ENCODE results near the gene KRTAP5-6. TPM values are rescaled to one million over a fixed set of nuclear protein-coding genes. Genes with fewer than 3 reads are reported as not detected.

KRTAP5-6 gene
- polyA plus RNA-seq, 1 donor (not counting 4 experiments of a cell fraction or from before 2014, with no cell fraction given), result not detected

DNA sequence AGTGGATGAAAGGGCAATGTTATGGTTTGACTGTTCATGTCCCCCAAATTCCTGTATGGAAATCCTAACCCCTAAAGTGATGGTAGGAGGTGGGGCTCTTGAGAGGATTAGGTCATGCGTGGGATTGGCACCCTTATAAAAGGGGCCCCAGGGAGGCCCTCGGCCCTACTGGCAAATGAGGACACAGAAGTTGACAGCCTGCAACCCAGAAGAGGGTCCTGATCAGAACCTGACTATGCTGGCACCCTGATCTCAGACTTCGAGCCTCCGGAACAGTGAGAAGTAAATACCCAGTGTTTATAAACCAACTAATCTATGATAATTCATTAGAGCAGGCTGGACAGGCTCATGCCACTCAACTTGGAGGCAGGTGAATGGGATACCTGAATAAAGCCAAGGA, 44.7 kb downstream of the KRTAP5-6 start:
- Histone ChIP-seq H3K79me2 (ENCODE audit: control insufficient read depth, insufficient read depth, low read length) (no peaks in the 10 kb centered on the region), H3K4me1 (ENCODE audit: control insufficient read depth, extremely low read depth, insufficient read depth, low read length) (peaks cover 8% of the 10 kb centered on the region), H3K4me2 (ENCODE audit: control insufficient read depth, extremely low read depth, insufficient read depth, low read depth, low read length) (no peak overlapping the region), H3K9me3 (ENCODE audit: control insufficient read depth, low read depth, low read length) (peaks cover 3% of the 10 kb centered on the region), H3K36me3 (ENCODE audit: control insufficient read depth in 2 of 2, extremely low read depth in 1 of 2, insufficient read depth in 2 of 2, low read length in 2 of 2) (no peaks in the 10 kb centered on the region), H3K27ac (ENCODE audit: control insufficient read depth, insufficient read depth, low read length) (no peak overlapping the region), H3K9me1 (ENCODE audit: control insufficient read depth, extremely low read depth, insufficient read depth, low read length) (no peaks in the 10 kb centered on the region), H3K9ac (ENCODE audit: control insufficient read depth, extremely low read depth, insufficient read depth, low read length) (no peak overlapping the region), H3K27me3 (ENCODE audit: control insufficient read depth, extremely low read depth, insufficient read depth, low read length) (peaks cover 25% of the 10 kb centered on the region), H2AFZ (ENCODE audit: control insufficient read depth, low read length) (no peak overlapping the region), H4K20me1 (ENCODE audit: control insufficient read depth, extremely low read depth, insufficient read depth, low read length) (peaks cover 5% of the 10 kb centered on the region), H3K4me3 (ENCODE audit: control insufficient read depth in 2 of 3, extremely low read depth in 1 of 3, insufficient read depth in 2 of 3, low read depth in 1 of 3, low read length in 3 of 3) (no peak overlapping the region)
- dilution Hi-C loops (cut with MboI; ENCODE audit: extremely low pct_ligation_motif_present, low sequenced_read_pairs), result no loop called here
- DNase-seq (ENCODE audit: low read depth, low spot score), result no peak
- no peak for TF ChIP-seq EZH2 (IDR thresholded peaks at IDR 0.05; ENCODE audit: low read length)
- no peak for TF ChIP-seq CTCF (optimal IDR thresholded peaks at IDR 0.05 in 1 of 3, IDR thresholded peaks at IDR 0.05 in 1 of 3, conservative IDR thresholded peaks at IDR 0.05 in 1 of 3; ENCODE audit: extremely low read depth in 1 of 3, insufficient read depth in 2 of 3, low read length in 3 of 3)
- FAIRE-seq, result no peak

- H3K4me3 ChIP-seq (ENCODE audit: control insufficient read depth in 2 of 3, extremely low read depth in 1 of 3, insufficient read depth in 2 of 3, low read depth in 1 of 3, low read length in 3 of 3), result no peak overlapping the region
- no peaks in the 10 kb centered on the region for H3K9me1 ChIP-seq (ENCODE audit: control insufficient read depth, extremely low read depth, insufficient read depth, low read length)
- no peak overlapping the region for H2AFZ ChIP-seq (ENCODE audit: control insufficient read depth, low read length)
- dilution Hi-C loops (cut with MboI; ENCODE audit: extremely low pct_ligation_motif_present, low sequenced_read_pairs), result no loop called here
- peaks cover 5% of the 10 kb centered on the region for H4K20me1 ChIP-seq (ENCODE audit: control insufficient read depth, extremely low read depth, insufficient read depth, low read length)
- peaks cover 26% of the 10 kb centered on the region for H3K27me3 ChIP-seq (ENCODE audit: control insufficient read depth, extremely low read depth, insufficient read depth, low read length)
- H3K27ac ChIP-seq (ENCODE audit: control insufficient read depth, insufficient read depth, low read length), result no peak overlapping the region
- H3K4me1 ChIP-seq (ENCODE audit: control insufficient read depth, extremely low read depth, insufficient read depth, low read length), result peaks cover 11% of the 10 kb centered on the region
- no peak overlapping the region for H3K9ac ChIP-seq (ENCODE audit: control insufficient read depth, extremely low read depth, insufficient read depth, low read length)
- DNase-seq (ENCODE audit: low read depth, low spot score) (no peak), FAIRE-seq (no peak)
- H3K79me2 ChIP-seq (ENCODE audit: control insufficient read depth, insufficient read depth, low read length), result no peaks in the 10 kb centered on the region
- H3K36me3 ChIP-seq (ENCODE audit: control insufficient read depth in 2 of 2, extremely low read depth in 1 of 2, insufficient read depth in 2 of 2, low read length in 2 of 2), result no peaks in the 10 kb centered on the region
- H3K4me2 ChIP-seq (ENCODE audit: control insufficient read depth, extremely low read depth, insufficient read depth, low read depth, low read length), result no peak overlapping the region
- TF ChIP-seq CTCF (optimal IDR thresholded peaks at IDR 0.05 in 1 of 3, IDR thresholded peaks at IDR 0.05 in 1 of 3, conservative IDR thresholded peaks at IDR 0.05 in 1 of 3; ENCODE audit: extremely low read depth in 1 of 3, insufficient read depth in 2 of 3, low read length in 3 of 3) (no peak), EZH2 (IDR thresholded peaks at IDR 0.05; ENCODE audit: low read length) (no peak)
- peaks cover under 1% of the 10 kb centered on the region for H3K9me3 ChIP-seq (ENCODE audit: control insufficient read depth, low read depth, low read length)
Observed at GRCh38 chr11:1742371-1742770, 45.4 kb downstream of the KRTAP5-6 start.
